Mesendoderm (in vitro differentiated cells): ENCODE data around the gene CSNK1A1L.

Source experiments
- DNase-seq: peaks from one replicate; pipeline ENCODE4 v3.0.0; 2013
- H2AK5ac ChIP-seq: 2 replicates; pipeline ENCODE4 v1.6.1; 2013; ENCODE audit warnings: low read length, inconsistent platforms
- H2BK120ac ChIP-seq: 2 replicates; pipeline ENCODE4 v1.6.1; 2013; ENCODE audit warnings: low read depth, mild to moderate bottlenecking, low read length, moderate library complexity, mixed read lengths
- H2BK15ac ChIP-seq: replicated peaks from 2 replicates; pipeline ENCODE4 v1.6.1; 2013; ENCODE audit warnings: low read depth, mild to moderate bottlenecking, moderate library complexity
- H2BK5ac ChIP-seq: 2 replicates; pipeline ENCODE4 v1.6.1; 2013; ENCODE audit warnings: low read length, inconsistent platforms
- H3K18ac ChIP-seq: 2 replicates; pipeline ENCODE4 v1.6.1; 2013; ENCODE audit warnings: mild to moderate bottlenecking, low read length, mixed read lengths
- H3K23ac ChIP-seq: one replicate; pipeline ENCODE4 v1.6.1; 2013; ENCODE audit warnings: low read length
- H3K27ac ChIP-seq: 2 replicates; pipeline ENCODE4 v1.5.1; 2013; ENCODE audit warnings: low read depth, mild to moderate bottlenecking, inconsistent platforms, low read length, moderate library complexity
- H3K27me3 ChIP-seq: 2 replicates; pipeline ENCODE4 v1.6.1; 2013; ENCODE audit warnings: low read length, control low read depth, mild to moderate bottlenecking, inconsistent platforms; ENCODE audit not compliant: insufficient read depth, poor library complexity
- H3K36me3 ChIP-seq: 2 replicates; pipeline ENCODE4 v1.6.1; 2013; ENCODE audit warnings: low read length, inconsistent platforms; ENCODE audit not compliant: control insufficient read depth, insufficient read depth
- H3K4ac ChIP-seq: one replicate; pipeline ENCODE4 v1.6.1; 2013; ENCODE audit warnings: low read depth, mild to moderate bottlenecking, low read length, moderate library complexity
- H3K4me1 ChIP-seq: 2 replicates; pipeline ENCODE4 v1.6.1; 2013; ENCODE audit warnings: low read depth, low read length, inconsistent platforms; ENCODE audit not compliant: control insufficient read depth
- H3K4me2 ChIP-seq: 2 replicates; pipeline ENCODE4 v1.6.1; 2013; ENCODE audit warnings: low read length
- H3K4me3 ChIP-seq: 2 replicates; pipeline ENCODE4 v1.5.1; 2013; ENCODE audit warnings: mild to moderate bottlenecking, low read length
- H3K56ac ChIP-seq: one replicate; pipeline ENCODE4 v1.6.1; 2013; ENCODE audit warnings: low read length
- H3K79me1 ChIP-seq: 2 replicates; pipeline ENCODE4 v1.6.1; 2013; ENCODE audit warnings: low read length, inconsistent platforms
- H3K79me2 ChIP-seq: 2 replicates; pipeline ENCODE4 v1.6.1; 2013; ENCODE audit warnings: mild to moderate bottlenecking, low read length; ENCODE audit not compliant: control insufficient read depth, insufficient read depth
- H3K9ac ChIP-seq: 2 replicates; pipeline ENCODE4 v1.6.1; 2013; ENCODE audit warnings: low read length, inconsistent platforms
- H4K5ac ChIP-seq: one replicate; pipeline ENCODE4 v1.6.1; 2013; ENCODE audit warnings: low read length
- H4K8ac ChIP-seq: one replicate; pipeline ENCODE4 v1.6.1; 2013; ENCODE audit warnings: low read depth, mild to moderate bottlenecking, control low read depth, low read length, moderate library complexity
- WGBS: extraction: QIAGEN DNeasy Blood & Tissue Kit; methylation state at CpG from one replicate; pipeline ENCODE4 v1.1.7; 2013; ENCODE audit warnings: low lambda C conversion rate, missing lambda C conversion rate; ENCODE audit not compliant: insufficient coverage; ENCODE audit errors: extremely low coverage; 5-methylcytosine and 5-hydroxymethylcytosine counted together

Gene CSNK1A1L

DNA sequence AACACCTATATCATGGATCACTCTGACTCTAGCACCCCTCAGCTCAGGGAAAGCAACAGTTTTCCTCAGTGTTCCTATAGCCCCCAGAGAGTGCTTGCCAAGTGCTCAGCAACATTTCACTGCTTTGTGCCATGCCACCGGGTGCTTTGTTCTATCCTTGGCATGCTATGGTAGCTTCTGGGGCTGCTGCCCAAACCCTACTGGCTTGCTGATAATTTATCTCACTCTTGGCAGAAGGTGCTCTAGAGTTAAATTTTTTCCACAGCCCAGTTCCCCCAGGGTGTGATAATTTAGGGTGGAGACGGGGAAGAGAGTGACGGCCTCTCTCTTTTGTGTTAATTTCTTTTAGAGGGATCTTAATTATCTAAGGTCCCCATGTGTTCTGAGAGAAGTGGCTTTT, 12.6 kb upstream of the CSNK1A1L start:
- Histone ChIP-seq H4K8ac (no peak overlapping the region), H3K23ac (no peak overlapping the region), H3K79me2 (no peaks in the 10 kb centered on the region), H2AK5ac (no peak overlapping the region), H3K4me1 (no peaks in the 10 kb centered on the region), H3K27ac (no peak overlapping the region), H3K27me3 (no peaks in the 10 kb centered on the region), H3K9ac (no peak overlapping the region), H3K4ac (no peak overlapping the region), H3K4me3 (no peak overlapping the region), H3K56ac (no peak overlapping the region), H3K4me2 (no peak overlapping the region), H4K5ac (no peak overlapping the region), H3K36me3 (no peaks in the 10 kb centered on the region), H3K18ac (no peak overlapping the region), H2BK15ac (no peak overlapping the region), H2BK5ac (no peak overlapping the region), H3K79me1 (no peaks in the 10 kb centered on the region), H2BK120ac (no peak overlapping the region)
- no CpG with 5 or more reads among the region's 3 CpGs for WGBS
- DNase-seq = no peak

DNA sequence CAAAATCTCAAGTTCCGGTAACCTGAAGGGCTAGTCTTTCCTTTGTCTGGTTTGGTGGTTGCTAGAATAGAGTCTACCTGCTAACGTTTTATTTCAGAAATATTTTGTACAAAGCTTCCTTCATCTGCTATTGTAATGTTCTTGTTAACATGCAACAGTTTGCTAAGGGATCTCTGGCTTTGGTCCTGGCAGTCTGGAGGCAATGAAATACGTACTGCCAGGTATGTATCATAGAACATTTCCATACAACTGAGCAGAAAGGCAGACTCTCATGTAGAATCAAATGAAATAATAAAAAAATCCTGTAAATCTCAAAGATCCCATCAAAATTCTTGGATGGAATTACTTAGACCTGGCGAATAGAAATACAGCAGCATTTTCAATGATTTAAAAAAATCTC, 8.8 kb upstream of the CSNK1A1L start:
- Histone ChIP-seq H4K8ac (no peak overlapping the region), H3K4me1 (no peaks in the 10 kb centered on the region), H2BK120ac (no peak overlapping the region), H3K36me3 (no peaks in the 10 kb centered on the region), H3K27me3 (no peaks in the 10 kb centered on the region), H3K27ac (no peak overlapping the region), H3K23ac (no peak overlapping the region), H3K56ac (no peak overlapping the region), H3K9ac (no peak overlapping the region), H3K79me1 (no peaks in the 10 kb centered on the region), H3K4me2 (no peak overlapping the region), H3K18ac (no peak overlapping the region), H3K4ac (no peak overlapping the region), H2AK5ac (no peak overlapping the region), H2BK15ac (no peak overlapping the region), H3K79me2 (no peaks in the 10 kb centered on the region), H4K5ac (no peak overlapping the region), H2BK5ac (no peak overlapping the region), H3K4me3 (no peak overlapping the region)
- DNase-seq = no peak
- WGBS = no CpG with 5 or more reads among the region's 4 CpGs

DNA sequence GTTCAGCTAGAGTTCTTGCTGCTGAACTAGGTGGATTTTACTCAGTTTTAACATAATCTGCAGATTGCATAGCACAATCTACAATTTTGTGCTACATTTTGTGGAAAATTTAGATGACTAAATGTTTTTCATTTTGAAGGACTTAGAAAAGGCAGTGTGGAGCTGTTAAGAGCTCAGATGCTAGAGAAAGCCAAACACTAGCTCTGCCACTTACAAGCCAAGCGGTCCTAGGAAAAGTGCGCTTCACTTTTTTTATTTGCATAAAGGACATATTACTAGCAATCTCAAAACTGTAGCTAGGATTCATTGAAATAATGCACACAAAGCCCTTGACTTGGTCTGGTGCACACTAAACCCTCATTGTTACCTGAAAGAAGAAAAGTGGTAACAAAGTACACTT, 8.1 kb upstream of the CSNK1A1L start:
- H3K4me2 ChIP-seq = no peak overlapping the region

DNA sequence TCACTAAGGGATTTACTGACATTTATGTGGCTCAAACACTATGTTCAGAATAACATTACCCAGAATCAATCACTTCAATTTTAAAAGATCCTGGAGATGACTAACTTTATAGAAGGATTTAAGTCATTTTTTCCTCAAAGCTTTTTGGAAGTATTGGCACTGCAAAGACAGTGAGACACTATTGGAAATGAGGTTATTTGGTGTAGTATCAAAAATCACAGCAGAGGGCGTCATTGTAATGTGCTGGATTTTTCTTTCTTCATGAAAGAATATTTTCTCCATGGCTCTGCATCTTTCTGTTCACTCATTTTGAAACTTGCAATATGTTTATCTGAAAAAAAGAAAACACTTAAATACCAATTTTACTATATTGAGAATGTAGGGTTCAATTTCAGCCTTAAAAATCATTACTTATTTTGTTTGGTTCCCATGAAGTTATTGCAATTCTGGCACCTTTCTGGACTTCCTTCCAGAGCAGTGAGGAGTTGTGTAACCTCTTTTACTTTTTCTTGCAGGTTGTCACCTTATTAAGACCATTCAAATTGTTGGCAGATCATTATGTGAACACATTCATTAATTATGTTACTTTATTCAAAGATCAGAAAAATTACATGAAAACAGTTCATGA, 3.7 kb upstream of the CSNK1A1L start:
- no peak overlapping the region for H3K18ac ChIP-seq
- no peak overlapping the region for H4K5ac ChIP-seq
- H3K23ac ChIP-seq = no peak overlapping the region
- no peak overlapping the region for H3K27ac ChIP-seq
- no peak overlapping the region for H2BK15ac ChIP-seq
- no peak overlapping the region for H2AK5ac ChIP-seq
- no peak overlapping the region for H2BK5ac ChIP-seq
- no peaks in the 10 kb centered on the region for H3K79me2 ChIP-seq
- no peak overlapping the region for H4K8ac ChIP-seq
- no peak overlapping the region for H3K9ac ChIP-seq
- WGBS = no CpG with 5 or more reads among the region's 1 CpG
- H3K4me2 ChIP-seq = no peak overlapping the region
- H3K79me1 ChIP-seq = no peaks in the 10 kb centered on the region
- DNase-seq = peak; percentile 38
- H3K27me3 ChIP-seq = no peaks in the 10 kb centered on the region
- no peaks in the 10 kb centered on the region for H3K4me1 ChIP-seq
- H3K56ac ChIP-seq = no peak overlapping the region
- no peak overlapping the region for H2BK120ac ChIP-seq
- no peak overlapping the region for H3K4me3 ChIP-seq
- no peak overlapping the region for H3K4ac ChIP-seq
- H3K36me3 ChIP-seq = no peaks in the 10 kb centered on the region

More for the DNA sequence above, 8.1 kb upstream of the CSNK1A1L start:
- Histone ChIP-seq H3K4me3 (no peak overlapping the region), H3K27me3 (no peaks in the 10 kb centered on the region), H3K4ac (no peak overlapping the region), H3K56ac (no peak overlapping the region), H3K79me1 (no peaks in the 10 kb centered on the region), H3K36me3 (no peaks in the 10 kb centered on the region), H2AK5ac (no peak overlapping the region), H3K27ac (no peak overlapping the region), H3K4me1 (no peaks in the 10 kb centered on the region), H2BK15ac (no peak overlapping the region), H4K5ac (no peak overlapping the region), H3K18ac (no peak overlapping the region), H3K23ac (no peak overlapping the region), H3K9ac (no peak overlapping the region), H3K79me2 (no peaks in the 10 kb centered on the region), H2BK120ac (no peak overlapping the region), H2BK5ac (no peak overlapping the region), H4K8ac (no peak overlapping the region)
- WGBS = no CpG with 5 or more reads among the region's 2 CpGs
- no peak for DNase-seq

DNA sequence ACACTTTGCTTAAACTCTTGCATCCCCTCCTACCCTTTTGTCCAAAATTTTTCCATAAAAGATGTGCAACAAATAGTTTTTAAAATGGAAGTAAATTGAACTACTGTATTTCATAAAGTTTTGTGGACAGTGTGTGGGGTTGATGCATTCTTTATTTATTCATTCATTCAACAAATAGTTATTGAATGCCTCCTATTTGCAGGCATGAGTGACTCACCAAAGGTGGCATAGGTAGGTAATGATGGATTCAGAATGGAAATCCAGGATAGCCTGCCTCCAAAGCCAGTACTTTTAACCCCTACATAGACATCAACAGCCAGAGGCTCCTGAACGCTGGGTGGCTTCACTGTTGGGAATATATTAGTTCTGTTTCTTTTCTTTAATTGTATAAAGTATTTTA, 2.4 kb upstream of the CSNK1A1L start:
- no peak overlapping the region for H3K23ac ChIP-seq
- no peaks in the 10 kb centered on the region for H3K79me1 ChIP-seq
- no peak overlapping the region for H3K9ac ChIP-seq
- no peaks in the 10 kb centered on the region for H3K79me2 ChIP-seq
- H3K4ac ChIP-seq = no peak overlapping the region
- H2AK5ac ChIP-seq = no peak overlapping the region
- no peak overlapping the region for H2BK15ac ChIP-seq
- H3K18ac ChIP-seq = no peak overlapping the region
- no peak for DNase-seq
- no peaks in the 10 kb centered on the region for H3K36me3 ChIP-seq
- H4K5ac ChIP-seq = no peak overlapping the region
- H4K8ac ChIP-seq = no peak overlapping the region
- no peak overlapping the region for H2BK5ac ChIP-seq
- H3K27ac ChIP-seq = no peak overlapping the region
- no CpG with 5 or more reads among the region's 1 CpG for WGBS
- H3K4me2 ChIP-seq = no peak overlapping the region
- no peaks in the 10 kb centered on the region for H3K4me1 ChIP-seq
- H3K4me3 ChIP-seq = no peak overlapping the region
- no peaks in the 10 kb centered on the region for H3K27me3 ChIP-seq
- no peak overlapping the region for H3K56ac ChIP-seq
- H2BK120ac ChIP-seq = no peak overlapping the region

DNA sequence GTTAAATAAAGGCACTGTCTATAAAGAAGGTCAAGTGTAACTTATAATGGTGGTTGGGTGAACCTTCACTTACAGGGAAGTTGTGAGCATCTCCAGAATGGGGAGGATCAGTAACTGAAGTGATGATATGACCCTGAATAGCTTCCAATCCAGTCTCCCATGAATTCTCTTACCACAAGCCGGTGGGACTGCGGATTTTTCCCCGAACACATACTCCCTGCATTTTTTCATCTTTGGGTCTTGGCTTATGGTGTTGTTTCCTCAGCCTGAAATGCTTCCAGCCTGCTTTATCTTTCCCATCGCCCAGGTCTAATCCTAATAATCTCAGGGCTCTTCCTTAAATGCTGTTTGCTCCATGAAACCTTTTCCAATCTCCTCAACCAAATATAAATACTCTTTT, 2.0 kb upstream of the CSNK1A1L start:
- Histone ChIP-seq H3K4me1 (no peaks in the 10 kb centered on the region), H3K79me2 (no peaks in the 10 kb centered on the region), H3K36me3 (no peaks in the 10 kb centered on the region), H3K27ac (no peak overlapping the region), H2AK5ac (no peak overlapping the region), H3K18ac (no peak overlapping the region), H3K9ac (no peak overlapping the region), H3K4me2 (no peak overlapping the region), H3K23ac (no peak overlapping the region), H4K5ac (no peak overlapping the region), H3K27me3 (no peaks in the 10 kb centered on the region), H2BK120ac (no peak overlapping the region), H2BK15ac (no peak overlapping the region), H3K4me3 (no peak overlapping the region), H2BK5ac (no peak overlapping the region), H3K56ac (no peak overlapping the region), H4K8ac (no peak overlapping the region), H3K79me1 (no peaks in the 10 kb centered on the region), H3K4ac (no peak overlapping the region)
- no CpG with 5 or more reads among the region's 4 CpGs for WGBS
- DNase-seq = no peak
